ENCODE measurements around the gene CROCC2.

DNA sequence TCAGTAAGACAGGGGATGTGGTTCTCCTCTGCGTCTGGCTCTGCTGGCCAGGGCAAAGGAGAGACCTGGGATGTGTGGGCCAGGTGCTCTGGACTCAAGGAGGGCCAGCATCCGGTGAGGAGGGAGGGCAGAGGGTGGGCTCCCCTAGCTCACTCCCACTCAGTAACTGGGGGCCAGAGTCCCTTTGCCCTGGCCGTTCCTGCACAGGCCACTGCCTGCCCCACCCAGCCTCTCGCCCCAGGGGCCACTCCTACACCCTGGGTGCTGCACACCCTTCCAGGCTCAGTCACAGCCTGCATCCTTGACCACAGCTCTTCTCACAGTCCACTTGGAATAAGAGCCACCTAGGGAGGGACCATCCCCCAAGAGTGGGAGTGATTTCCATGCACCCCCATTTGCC, 133.3 kb downstream of the CROCC2 start:
- TF ChIP-seq, protein P1, sequence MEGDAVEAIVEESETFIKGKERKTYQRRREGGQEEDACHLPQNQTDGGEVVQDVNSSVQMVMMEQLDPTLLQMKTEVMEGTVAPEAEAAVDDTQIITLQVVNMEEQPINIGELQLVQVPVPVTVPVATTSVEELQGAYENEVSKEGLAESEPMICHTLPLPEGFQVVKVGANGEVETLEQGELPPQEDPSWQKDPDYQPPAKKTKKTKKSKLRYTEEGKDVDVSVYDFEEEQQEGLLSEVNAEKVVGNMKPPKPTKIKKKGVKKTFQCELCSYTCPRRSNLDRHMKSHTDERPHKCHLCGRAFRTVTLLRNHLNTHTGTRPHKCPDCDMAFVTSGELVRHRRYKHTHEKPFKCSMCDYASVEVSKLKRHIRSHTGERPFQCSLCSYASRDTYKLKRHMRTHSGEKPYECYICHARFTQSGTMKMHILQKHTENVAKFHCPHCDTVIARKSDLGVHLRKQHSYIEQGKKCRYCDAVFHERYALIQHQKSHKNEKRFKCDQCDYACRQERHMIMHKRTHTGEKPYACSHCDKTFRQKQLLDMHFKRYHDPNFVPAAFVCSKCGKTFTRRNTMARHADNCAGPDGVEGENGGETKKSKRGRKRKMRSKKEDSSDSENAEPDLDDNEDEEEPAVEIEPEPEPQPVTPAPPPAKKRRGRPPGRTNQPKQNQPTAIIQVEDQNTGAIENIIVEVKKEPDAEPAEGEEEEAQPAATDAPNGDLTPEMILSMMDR (IDR thresholded peaks at IDR 0.05), result no peak
- no peak for TF ChIP-seq POLR2A (IDR thresholded peaks at IDR 0.05)

Measured in lower leg skin (tissue), 3 donors.